ENCODE results near the gene DDAH1.

DDAH1 gene

GRCh38 chr1:85428471-85429089 is 36.4 kb downstream of the DDAH1 start:
- H3K9ac ChIP-seq (ENCODE audit: low read depth, low read length): no peak overlapping the region

GRCh38 chr1:85427849-85428248 is 37.1 kb downstream of the DDAH1 start:
- Histone ChIP-seq H3K36me3 (ENCODE audit: control insufficient read depth, insufficient read depth, low read length) (no peaks in the 10 kb centered on the region), H3K4me3 (ENCODE audit: low read depth, low read length) (no peak overlapping the region), H3K9me3 (ENCODE audit: control insufficient read depth, insufficient read depth, low read length) (no peaks in the 10 kb centered on the region), H3K27me3 (ENCODE audit: control insufficient read depth, insufficient read depth, low read length) (no peaks in the 10 kb centered on the region), H3K4me1 (ENCODE audit: control insufficient read depth, insufficient read depth, low read length) (no peaks in the 10 kb centered on the region), H3K9ac (ENCODE audit: low read depth, low read length) (no peak overlapping the region)

More at GRCh38 chr1:85428471-85429089, 36.4 kb downstream of the DDAH1 start:
- Histone ChIP-seq H3K4me1 (ENCODE audit: control insufficient read depth, insufficient read depth, low read length) (no peaks in the 10 kb centered on the region), H3K9me3 (ENCODE audit: control insufficient read depth, insufficient read depth, low read length) (no peaks in the 10 kb centered on the region), H3K27me3 (ENCODE audit: control insufficient read depth, insufficient read depth, low read length) (no peaks in the 10 kb centered on the region), H3K36me3 (ENCODE audit: control insufficient read depth, insufficient read depth, low read length) (no peaks in the 10 kb centered on the region), H3K4me3 (ENCODE audit: low read depth, low read length) (no peak overlapping the region)

- no peaks in the 10 kb centered on the region for H3K4me1 ChIP-seq (ENCODE audit: control insufficient read depth, insufficient read depth, low read length)
- H3K9me3 ChIP-seq (ENCODE audit: control insufficient read depth, insufficient read depth, low read length): no peaks in the 10 kb centered on the region
- H3K9ac ChIP-seq (ENCODE audit: low read depth, low read length): no peak overlapping the region
- H3K36me3 ChIP-seq (ENCODE audit: control insufficient read depth, insufficient read depth, low read length): no peaks in the 10 kb centered on the region
- H3K4me3 ChIP-seq (ENCODE audit: low read depth, low read length): no peak overlapping the region
- no peaks in the 10 kb centered on the region for H3K27me3 ChIP-seq (ENCODE audit: control insufficient read depth, insufficient read depth, low read length)
These were observed 37.6 kb downstream of the DDAH1 start for GRCh38 chr1:85427331-85427730.

DNA sequence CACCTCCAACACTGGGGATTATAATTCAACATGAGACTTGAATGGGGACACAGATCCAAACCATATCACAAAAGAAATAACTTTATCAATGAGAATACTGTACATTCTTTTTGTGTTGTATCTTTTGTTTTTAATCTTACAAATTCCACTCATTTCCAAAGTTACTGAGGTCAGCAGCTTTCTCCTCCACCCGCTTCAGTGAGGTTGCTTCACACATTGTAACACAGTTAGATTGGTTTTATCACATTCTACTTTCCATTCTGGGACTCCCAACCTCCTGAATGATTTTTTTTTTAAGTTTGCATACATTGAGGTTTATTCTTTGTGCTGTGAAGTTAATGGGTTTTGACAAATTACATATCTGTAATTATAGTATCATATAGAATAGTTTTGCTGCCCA is 43.8 kb downstream of the DDAH1 start:
- Histone ChIP-seq H3K4me3 (ENCODE audit: low read depth, low read length) (no peak overlapping the region), H3K4me1 (ENCODE audit: control insufficient read depth, insufficient read depth, low read length) (no peaks in the 10 kb centered on the region), H3K27me3 (ENCODE audit: control insufficient read depth, insufficient read depth, low read length) (no peaks in the 10 kb centered on the region), H3K36me3 (ENCODE audit: control insufficient read depth, insufficient read depth, low read length) (no peaks in the 10 kb centered on the region), H3K9me3 (ENCODE audit: control insufficient read depth, insufficient read depth, low read length) (no peaks in the 10 kb centered on the region), H3K9ac (ENCODE audit: low read depth, low read length) (no peak overlapping the region)

DNA sequence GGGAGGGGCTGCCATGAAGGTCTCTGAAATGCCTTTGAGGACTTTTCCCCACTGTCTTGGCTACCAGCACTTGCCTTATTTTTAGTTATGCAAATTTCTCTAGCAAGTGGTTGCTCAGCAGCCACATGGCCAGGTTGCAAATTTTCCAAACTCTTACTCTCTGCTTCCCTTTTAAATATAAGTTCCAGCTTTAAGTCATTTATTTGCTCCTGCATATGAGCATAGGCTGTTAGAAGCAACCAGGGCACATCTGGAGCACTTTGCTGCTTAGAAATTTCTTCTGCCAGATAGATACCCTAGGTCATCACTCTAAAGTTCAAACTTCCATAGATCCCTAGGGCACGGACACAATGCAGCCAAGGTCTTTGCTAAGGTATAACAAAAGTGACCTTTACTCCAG is 44.8 kb downstream of the DDAH1 start:
- Histone ChIP-seq H3K4me1 (ENCODE audit: control insufficient read depth, insufficient read depth, low read length) (no peaks in the 10 kb centered on the region), H3K36me3 (ENCODE audit: control insufficient read depth, insufficient read depth, low read length) (no peaks in the 10 kb centered on the region), H3K4me3 (ENCODE audit: low read depth, low read length) (no peak overlapping the region), H3K9ac (ENCODE audit: low read depth, low read length) (no peak overlapping the region), H3K9me3 (ENCODE audit: control insufficient read depth, insufficient read depth, low read length) (no peaks in the 10 kb centered on the region), H3K27me3 (ENCODE audit: control insufficient read depth, insufficient read depth, low read length) (no peaks in the 10 kb centered on the region)

DNA sequence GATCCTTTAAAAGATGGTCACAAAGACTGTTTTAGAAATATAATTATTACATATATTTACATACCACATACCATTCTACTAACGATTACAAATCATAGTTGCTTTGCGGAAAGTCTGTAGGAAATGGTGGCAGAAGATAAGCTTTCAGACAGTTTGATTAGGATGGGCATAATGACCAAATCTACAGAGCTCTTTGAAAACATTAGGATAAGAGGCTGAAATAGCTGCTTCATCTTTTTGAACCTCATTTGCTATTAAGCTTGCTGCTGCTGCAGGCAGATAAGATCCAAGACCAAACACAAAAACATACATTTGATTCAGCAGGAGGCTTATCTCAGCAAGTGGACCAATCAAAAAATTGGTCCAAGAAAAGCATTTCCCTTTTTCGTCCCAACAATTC is 47.1 kb downstream of the DDAH1 start:
- no peaks in the 10 kb centered on the region for H3K36me3 ChIP-seq (ENCODE audit: control insufficient read depth, insufficient read depth, low read length)
- no peak overlapping the region for H3K4me3 ChIP-seq (ENCODE audit: low read depth, low read length)
- no peaks in the 10 kb centered on the region for H3K27me3 ChIP-seq (ENCODE audit: control insufficient read depth, insufficient read depth, low read length)
- no peaks in the 10 kb centered on the region for H3K4me1 ChIP-seq (ENCODE audit: control insufficient read depth, insufficient read depth, low read length)
- no peak overlapping the region for H3K9ac ChIP-seq (ENCODE audit: low read depth, low read length)
- no peaks in the 10 kb centered on the region for H3K9me3 ChIP-seq (ENCODE audit: control insufficient read depth, insufficient read depth, low read length)

DNA sequence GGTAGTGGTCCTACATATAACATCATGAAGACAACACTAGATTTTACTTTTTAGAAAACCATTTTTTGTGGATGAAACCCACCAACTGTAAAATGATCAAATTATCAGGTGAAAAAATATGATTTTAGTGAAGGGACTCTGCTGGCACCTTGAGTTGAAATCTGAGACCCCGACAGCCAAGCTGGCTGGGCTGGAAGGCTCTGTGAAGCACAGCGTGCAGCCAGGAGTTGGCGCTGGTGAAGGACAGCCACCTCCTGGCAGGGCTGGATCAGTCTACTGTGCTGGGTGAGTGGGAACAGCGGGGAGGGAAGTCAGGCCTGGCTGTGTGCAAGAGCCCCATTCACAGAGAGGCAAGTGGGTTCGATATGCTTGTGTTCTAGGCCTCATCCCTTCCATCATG is 47.9 kb downstream of the DDAH1 start:
- H3K9ac ChIP-seq (ENCODE audit: low read depth, low read length): no peak overlapping the region
- H3K27me3 ChIP-seq (ENCODE audit: control insufficient read depth, insufficient read depth, low read length): no peaks in the 10 kb centered on the region
- H3K36me3 ChIP-seq (ENCODE audit: control insufficient read depth, insufficient read depth, low read length): no peaks in the 10 kb centered on the region
- H3K9me3 ChIP-seq (ENCODE audit: control insufficient read depth, insufficient read depth, low read length): no peaks in the 10 kb centered on the region
- H3K4me1 ChIP-seq (ENCODE audit: control insufficient read depth, insufficient read depth, low read length): no peaks in the 10 kb centered on the region
- no peak overlapping the region for H3K4me3 ChIP-seq (ENCODE audit: low read depth, low read length)

DNA sequence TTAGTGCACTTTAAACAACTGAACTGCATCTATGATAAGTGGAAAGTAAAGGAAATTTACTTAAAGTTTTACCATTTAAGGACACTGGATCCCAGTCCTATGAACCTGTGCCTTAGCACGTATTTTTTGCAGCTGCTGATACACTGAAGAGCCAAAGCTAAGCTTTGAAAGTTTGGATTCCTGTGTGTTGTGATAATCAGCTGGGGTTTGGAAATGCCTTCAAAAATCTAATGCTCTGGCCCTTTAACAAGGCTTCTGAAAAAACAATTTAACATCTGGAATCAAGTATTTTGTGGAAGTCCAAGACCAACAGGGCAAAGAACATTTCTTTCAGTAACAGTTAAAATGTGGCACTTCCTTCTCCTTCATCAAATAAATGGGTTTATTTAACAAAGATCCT is 51.8 kb downstream of the DDAH1 start:
- no peak overlapping the region for H3K4me3 ChIP-seq (ENCODE audit: low read depth, low read length)
- no peaks in the 10 kb centered on the region for H3K9me3 ChIP-seq (ENCODE audit: control insufficient read depth, insufficient read depth, low read length)
- H3K36me3 ChIP-seq (ENCODE audit: control insufficient read depth, insufficient read depth, low read length): no peaks in the 10 kb centered on the region
- peaks cover 4% of the 10 kb centered on the region for H3K4me1 ChIP-seq (ENCODE audit: control insufficient read depth, insufficient read depth, low read length)
- no peak overlapping the region for H3K9ac ChIP-seq (ENCODE audit: low read depth, low read length)
- H3K27me3 ChIP-seq (ENCODE audit: control insufficient read depth, insufficient read depth, low read length): no peaks in the 10 kb centered on the region

GRCh38 chr1:85411567-85412305 is 53.2 kb downstream of the DDAH1 start:
- no peaks in the 10 kb centered on the region for H3K36me3 ChIP-seq (ENCODE audit: control insufficient read depth, insufficient read depth, low read length)
- peaks cover 6% of the 10 kb centered on the region for H3K4me1 ChIP-seq (ENCODE audit: control insufficient read depth, insufficient read depth, low read length)
- no peaks in the 10 kb centered on the region for H3K9me3 ChIP-seq (ENCODE audit: control insufficient read depth, insufficient read depth, low read length)
- H3K27me3 ChIP-seq (ENCODE audit: control insufficient read depth, insufficient read depth, low read length): no peaks in the 10 kb centered on the region
- H3K4me3 ChIP-seq (ENCODE audit: low read depth, low read length): no peak overlapping the region
- H3K9ac ChIP-seq (ENCODE audit: low read depth, low read length): no peak overlapping the region

DNA sequence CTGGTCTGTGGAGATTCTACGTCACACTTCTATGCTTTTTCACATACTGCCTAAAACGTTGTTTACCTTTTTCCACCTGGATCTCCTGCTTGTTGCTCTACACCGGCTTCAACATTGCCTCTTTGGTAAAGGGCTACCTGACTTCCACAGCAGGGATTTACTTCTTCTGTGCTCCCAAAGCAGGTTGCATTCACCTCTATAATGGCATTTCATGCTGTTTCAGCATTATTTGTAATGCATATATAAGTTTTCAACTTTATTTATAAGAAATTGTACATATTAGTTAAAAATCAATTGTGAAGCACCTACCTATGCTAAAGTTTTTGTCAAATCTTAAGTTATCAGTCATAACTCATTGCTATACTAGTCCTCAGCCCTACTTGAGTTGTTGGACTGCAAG is 55.4 kb downstream of the DDAH1 start:
- H3K27me3 ChIP-seq (ENCODE audit: control insufficient read depth, insufficient read depth, low read length): no peaks in the 10 kb centered on the region
- H3K36me3 ChIP-seq (ENCODE audit: control insufficient read depth, insufficient read depth, low read length): no peaks in the 10 kb centered on the region
- no peak overlapping the region for H3K9ac ChIP-seq (ENCODE audit: low read depth, low read length)
- H3K9me3 ChIP-seq (ENCODE audit: control insufficient read depth, insufficient read depth, low read length): no peaks in the 10 kb centered on the region
- peaks cover 6% of the 10 kb centered on the region for H3K4me1 ChIP-seq (ENCODE audit: control insufficient read depth, insufficient read depth, low read length)
- no peak overlapping the region for H3K4me3 ChIP-seq (ENCODE audit: low read depth, low read length)

DNA sequence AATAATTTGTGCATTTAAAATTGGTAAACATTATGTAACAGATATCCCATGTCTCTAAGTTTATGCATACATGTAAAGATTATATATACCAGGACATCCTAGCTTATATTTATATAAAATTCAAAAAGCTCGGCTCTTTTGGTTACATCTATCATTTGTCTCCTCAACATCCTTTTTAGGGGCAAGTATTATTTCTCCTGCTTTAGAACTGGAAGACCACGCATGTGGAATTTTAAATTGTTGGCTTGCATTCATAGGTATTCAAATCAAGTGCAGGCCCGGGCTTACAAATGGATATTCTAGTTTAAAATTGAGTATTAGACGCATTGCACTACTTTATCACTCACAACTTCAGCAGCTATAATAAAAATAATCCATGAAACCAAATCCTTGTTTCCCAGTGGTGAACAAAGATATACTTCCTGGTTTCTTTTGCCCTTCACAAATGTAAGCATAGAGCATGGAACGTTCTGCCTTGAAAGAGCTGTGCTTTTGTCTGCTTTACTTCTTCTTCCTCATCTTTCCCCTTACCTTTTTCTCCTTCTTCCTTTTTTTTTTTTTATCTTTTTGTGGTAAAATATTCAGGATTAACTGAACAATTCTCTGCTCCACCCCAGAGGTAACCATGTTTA is 57.1 kb downstream of the DDAH1 start:
- no peak overlapping the region for H3K4me3 ChIP-seq (ENCODE audit: low read depth, low read length)
- H3K36me3 ChIP-seq (ENCODE audit: control insufficient read depth, insufficient read depth, low read length): no peaks in the 10 kb centered on the region
- no peak overlapping the region for H3K9ac ChIP-seq (ENCODE audit: low read depth, low read length)
- no peaks in the 10 kb centered on the region for H3K9me3 ChIP-seq (ENCODE audit: control insufficient read depth, insufficient read depth, low read length)
- H3K27me3 ChIP-seq (ENCODE audit: control insufficient read depth, insufficient read depth, low read length): no peaks in the 10 kb centered on the region
- H3K4me1 ChIP-seq (ENCODE audit: control insufficient read depth, insufficient read depth, low read length): peaks cover 6% of the 10 kb centered on the region
